MCF 10A (cell line): ENCODE results near the gene GRIK2. TPM values are rescaled to one million over a fixed set of nuclear protein-coding genes. Genes with fewer than 3 reads are reported as not detected.
A peak's percentile ranks its signal among the peaks of the same experiment; 100 is the strongest.

Source experiments
- BruUV-seq: library from RNA; stranded (reverse); fragments of 400-500 nt; replicated peaks from 2 replicates; lab custom pipeline; 2021; lab: Mats Ljungman, UMichigan
- CTCF ChIA-PET: fragments of 300-600 bp; sonication (Branson Sonifier 250); formaldehyde crosslinking; extraction: SDS; loops from one replicate; lab custom pipeline; 2021; ENCODE audit warnings: antibody characterized with exemption, inconsistent platforms; lab: Yijun Ruan, JAX
- POLR2A ChIA-PET: fragments of 300-600, 350-650 bp; sonication (Branson Sonifier 250); formaldehyde crosslinking; extraction: SDS; loops from one replicate; lab custom pipeline; 2020; ENCODE audit warnings: antibody characterized with exemption, inconsistent platforms; lab: Yijun Ruan, JAX
- DNase-seq: peaks from one replicate; pipeline ENCODE4 v3.0.0-alpha.2; 2018; ENCODE audit not compliant: unreplicated experiment
- H3K27ac Mint-ChIP-seq: one replicate; pipeline ENCODE4 v1.8.0; 2022; ENCODE audit warnings: mild to moderate bottlenecking, low read depth, mixed read lengths; ENCODE audit not compliant: unreplicated experiment
- H3K27me3 Mint-ChIP-seq: one replicate; pipeline ENCODE4 v1.8.0; 2022; ENCODE audit warnings: mixed read lengths; ENCODE audit not compliant: insufficient read depth, unreplicated experiment
- H3K36me3 Mint-ChIP-seq: one replicate; pipeline ENCODE4 v1.8.0; 2022; ENCODE audit warnings: mild to moderate bottlenecking, moderate library complexity, mixed read lengths; ENCODE audit not compliant: insufficient read depth, unreplicated experiment
- H3K4me1 Mint-ChIP-seq: one replicate; pipeline ENCODE4 v1.8.0; 2022; ENCODE audit warnings: mixed read lengths; ENCODE audit not compliant: insufficient read depth, unreplicated experiment
- H3K4me3 Mint-ChIP-seq: one replicate; pipeline ENCODE4 v1.8.0; 2022; ENCODE audit warnings: mild to moderate bottlenecking, moderate library complexity, mixed read lengths; ENCODE audit not compliant: unreplicated experiment
- H3K9me3 Mint-ChIP-seq: one replicate; pipeline ENCODE4 v1.8.0; 2022; ENCODE audit warnings: mixed read lengths; ENCODE audit not compliant: unreplicated experiment
- intact Hi-C: fragments of 100-400 bp; cut with micrococcal nuclease; formaldehyde crosslinking; loops from 2 replicates; pipeline ENCODE4 v1.14.1; 2022
- total RNA-seq: library from RNA; stranded (reverse); gene quantifications from 2 replicates; pipeline ENCODE4 v1.2.3, GENCODE V29; 2022
- TF ChIP-seq, protein P1 (sequence below): fragments of 200-600 bp; IDR thresholded peaks from one replicate; pipeline ENCODE4 v1.8.0; 2022; ENCODE audit warnings: antibody characterized with exemption, mild to moderate bottlenecking; ENCODE audit not compliant: unreplicated experiment

The GRIK2 gene
- total RNA-seq, 1 experiment from 2014 or later: 0.89 TPM

DNA sequence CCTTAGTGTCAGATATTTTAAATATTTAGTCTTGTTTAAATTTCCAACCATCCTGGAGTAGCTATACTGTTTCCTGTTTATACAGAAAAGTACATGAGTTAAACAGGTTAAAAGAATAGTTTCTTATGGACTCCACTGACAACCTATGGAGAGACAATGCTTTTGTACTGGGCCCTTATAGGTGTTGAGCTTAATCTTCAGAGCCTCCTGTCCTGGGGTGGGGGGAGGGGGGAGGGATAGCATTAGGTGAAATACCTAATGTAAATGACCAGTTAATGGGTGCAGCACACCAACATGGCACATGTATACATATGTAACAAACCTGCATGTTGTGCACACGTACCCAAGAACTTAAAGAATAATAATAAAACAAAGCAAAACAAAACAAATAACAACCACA is 322.9 kb downstream of the GRIK2 start:
- peaks cover 6% of the 10 kb centered on the region for H3K36me3 Mint-ChIP-seq
- BruUV-seq: no TSS peak
- no peak overlapping the region for H3K27ac Mint-ChIP-seq
- DNase-seq: no peak
- H3K27me3 Mint-ChIP-seq: no peaks in the 10 kb centered on the region
- H3K4me1 Mint-ChIP-seq: no peaks in the 10 kb centered on the region
- H3K4me3 Mint-ChIP-seq: no peak overlapping the region
- intact Hi-C loops: no loop called here
- no peaks in the 10 kb centered on the region for H3K9me3 Mint-ChIP-seq
- TF ChIP-seq, protein P1, sequence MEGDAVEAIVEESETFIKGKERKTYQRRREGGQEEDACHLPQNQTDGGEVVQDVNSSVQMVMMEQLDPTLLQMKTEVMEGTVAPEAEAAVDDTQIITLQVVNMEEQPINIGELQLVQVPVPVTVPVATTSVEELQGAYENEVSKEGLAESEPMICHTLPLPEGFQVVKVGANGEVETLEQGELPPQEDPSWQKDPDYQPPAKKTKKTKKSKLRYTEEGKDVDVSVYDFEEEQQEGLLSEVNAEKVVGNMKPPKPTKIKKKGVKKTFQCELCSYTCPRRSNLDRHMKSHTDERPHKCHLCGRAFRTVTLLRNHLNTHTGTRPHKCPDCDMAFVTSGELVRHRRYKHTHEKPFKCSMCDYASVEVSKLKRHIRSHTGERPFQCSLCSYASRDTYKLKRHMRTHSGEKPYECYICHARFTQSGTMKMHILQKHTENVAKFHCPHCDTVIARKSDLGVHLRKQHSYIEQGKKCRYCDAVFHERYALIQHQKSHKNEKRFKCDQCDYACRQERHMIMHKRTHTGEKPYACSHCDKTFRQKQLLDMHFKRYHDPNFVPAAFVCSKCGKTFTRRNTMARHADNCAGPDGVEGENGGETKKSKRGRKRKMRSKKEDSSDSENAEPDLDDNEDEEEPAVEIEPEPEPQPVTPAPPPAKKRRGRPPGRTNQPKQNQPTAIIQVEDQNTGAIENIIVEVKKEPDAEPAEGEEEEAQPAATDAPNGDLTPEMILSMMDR: no peak
- CTCF ChIA-PET: interaction anchor here (0.6 kb wide), 3 partner anchors 35 to 942 kb away, joined by 3 read pairs; no protein-coding TSS in a partner anchor
- POLR2A ChIA-PET: interaction anchor here (0.7 kb wide), 1 partner anchor 323 kb away, joined by 3 read pairs; no protein-coding TSS in a partner anchor

DNA sequence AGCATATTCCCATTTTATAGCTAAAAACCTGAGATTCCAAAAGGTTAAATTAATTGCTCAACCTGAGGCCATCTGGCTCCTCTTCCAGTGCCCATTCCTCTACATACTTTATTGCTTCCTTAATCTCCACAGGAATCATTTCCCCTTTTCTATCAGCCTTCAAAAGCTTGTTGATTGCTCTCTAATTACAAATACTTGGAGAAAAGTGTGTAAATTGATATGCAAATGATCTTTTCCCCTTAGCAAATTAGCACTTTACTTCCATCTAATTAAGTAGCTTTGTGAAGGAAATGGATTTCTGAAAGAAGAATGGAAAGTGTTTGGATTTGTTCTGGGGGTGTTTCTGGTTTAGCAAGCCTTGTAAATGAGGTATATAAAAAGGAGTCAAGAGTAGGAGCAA is 323.3 kb downstream of the GRIK2 start:
- BruUV-seq: no TSS peak
- no peaks in the 10 kb centered on the region for H3K4me1 Mint-ChIP-seq
- peaks cover 6% of the 10 kb centered on the region for H3K36me3 Mint-ChIP-seq
- H3K4me3 Mint-ChIP-seq: no peak overlapping the region
- intact Hi-C loops: no loop called here
- H3K9me3 Mint-ChIP-seq: no peaks in the 10 kb centered on the region
- H3K27ac Mint-ChIP-seq: no peak overlapping the region
- DNase-seq: no peak
- TF ChIP-seq, protein P1: no peak
- no peaks in the 10 kb centered on the region for H3K27me3 Mint-ChIP-seq
- CTCF ChIA-PET: interaction anchor here (0.6 kb wide), 2 partner anchors 36 to 942 kb away, joined by 3 read pairs; no protein-coding TSS in a partner anchor
- POLR2A ChIA-PET: no interaction called here

DNA sequence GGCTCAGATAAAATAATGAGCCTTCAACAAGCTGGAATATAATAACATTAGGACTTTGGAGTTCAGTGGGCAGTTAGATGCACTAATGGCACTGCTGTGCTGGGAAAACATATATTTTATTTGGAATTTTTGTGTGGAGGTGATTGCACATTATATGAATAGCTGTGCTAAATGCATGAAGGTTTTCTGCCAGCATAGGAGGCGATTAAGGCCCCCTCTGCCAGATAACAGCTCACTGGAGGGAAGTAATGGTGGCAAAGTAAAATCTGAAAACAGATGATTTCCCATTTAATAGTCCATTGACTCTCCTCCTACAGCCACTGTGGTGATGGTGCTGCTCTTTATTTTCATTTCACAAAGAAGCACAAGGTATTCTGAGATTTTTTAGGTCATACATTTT is 326.0 kb downstream of the GRIK2 start:
- Mint-ChIP-seq H3K36me3 (peaks cover 6% of the 10 kb centered on the region), H3K27me3 (no peaks in the 10 kb centered on the region), H3K9me3 (no peaks in the 10 kb centered on the region), H3K4me1 (peaks cover 17% of the 10 kb centered on the region), H3K27ac (no peak overlapping the region), H3K4me3 (no peak overlapping the region)
- POLR2A ChIA-PET: no interaction called here
- TF ChIP-seq, protein P1: no peak
- intact Hi-C loops: no loop called here
- CTCF ChIA-PET: no interaction called here
- no TSS peak for BruUV-seq
- DNase-seq: no peak

DNA sequence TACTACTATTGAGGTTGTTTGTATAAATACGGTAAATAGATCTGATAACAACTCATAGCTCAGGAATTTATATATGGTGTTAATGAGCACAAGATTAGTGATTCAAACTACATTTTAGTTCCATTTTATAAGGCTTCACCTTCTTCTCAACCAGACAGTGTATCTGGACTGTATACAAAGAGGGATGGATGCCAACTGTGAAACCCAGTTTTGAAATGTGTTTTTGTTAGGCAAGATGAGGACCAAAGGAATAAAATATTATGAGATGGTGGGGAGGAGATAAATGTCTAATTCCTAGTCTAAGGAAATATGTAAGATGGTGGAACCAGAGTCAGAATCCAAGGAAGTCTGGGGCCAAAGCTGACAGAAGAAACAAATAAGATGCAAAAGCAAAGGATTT is 329.0 kb downstream of the GRIK2 start:
- CTCF ChIA-PET: interaction anchor here (0.9 kb wide), 1 partner anchor 15 kb away, joined by 4 read pairs; no protein-coding TSS in a partner anchor
- DNase-seq: peak; percentile 38
- Mint-ChIP-seq H3K36me3 (peaks cover 6% of the 10 kb centered on the region), H3K27me3 (no peaks in the 10 kb centered on the region), H3K4me3 (no peak overlapping the region), H3K9me3 (no peaks in the 10 kb centered on the region), H3K27ac (peak overlapping the region; percentile 78), H3K4me1 (peaks cover 17% of the 10 kb centered on the region)
- intact Hi-C loops: loop anchor here (2.0 to 5.0 kb wide), 2 partner anchors 38 to 55 kb away; no protein-coding TSS in a partner anchor
- TF ChIP-seq, protein P1: no peak
- POLR2A ChIA-PET: no interaction called here
- no TSS peak for BruUV-seq
